Measurements from ENCODE around the gene SNX17.

SNX17 gene

DNA sequence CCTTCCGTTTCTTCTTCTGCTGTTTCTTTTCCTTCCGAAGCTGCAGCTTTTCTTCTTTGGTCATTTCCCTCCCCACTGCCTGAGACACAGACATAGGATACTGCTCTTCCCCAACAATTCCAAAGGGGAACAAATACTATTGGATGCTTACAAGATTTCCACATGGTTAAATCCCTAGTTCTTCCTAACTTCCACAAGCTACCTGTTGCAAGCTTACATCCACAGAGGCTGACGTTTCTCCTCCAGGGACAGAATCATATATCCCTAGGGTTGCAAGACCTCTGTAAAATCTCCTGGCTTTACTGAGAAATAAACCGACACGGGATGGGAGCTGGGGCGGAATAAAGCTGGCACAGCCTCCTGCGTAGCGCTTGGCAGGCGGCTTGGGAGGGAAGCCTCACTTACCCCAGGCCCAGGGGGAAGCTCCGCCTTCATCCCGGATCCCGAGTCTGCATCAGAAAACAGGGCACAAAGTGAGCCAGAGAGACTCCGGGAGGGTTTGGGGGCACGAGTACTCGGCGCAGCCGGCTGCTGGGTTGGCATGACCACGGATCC lies 868 bp upstream of the SNX17 start:
- peak overlapping the region; percentile 86 for H3K4me3 ChIP-seq (ENCODE audit: low read depth, low read length)
- peak overlapping the region; percentile 63 for H2AFZ ChIP-seq (ENCODE audit: low read length, unreplicated experiment)
- H3K4me1 ChIP-seq (ENCODE audit: control insufficient read depth, insufficient read depth, low read length, unreplicated experiment), result peaks cover 29% of the 10 kb centered on the region
- peak overlapping the region; percentile 49 for H3K27ac ChIP-seq (ENCODE audit: low read depth, low read length)
- H3K79me2 ChIP-seq (ENCODE audit: control insufficient read depth, insufficient read depth, low read length, unreplicated experiment), result peaks cover 43% of the 10 kb centered on the region
- peaks cover 30% of the 10 kb centered on the region for H3K36me3 ChIP-seq (ENCODE audit: insufficient read depth, low read length)
- H3K27me3 ChIP-seq (ENCODE audit: insufficient read depth, low read length), result no peaks in the 10 kb centered on the region

DNA sequence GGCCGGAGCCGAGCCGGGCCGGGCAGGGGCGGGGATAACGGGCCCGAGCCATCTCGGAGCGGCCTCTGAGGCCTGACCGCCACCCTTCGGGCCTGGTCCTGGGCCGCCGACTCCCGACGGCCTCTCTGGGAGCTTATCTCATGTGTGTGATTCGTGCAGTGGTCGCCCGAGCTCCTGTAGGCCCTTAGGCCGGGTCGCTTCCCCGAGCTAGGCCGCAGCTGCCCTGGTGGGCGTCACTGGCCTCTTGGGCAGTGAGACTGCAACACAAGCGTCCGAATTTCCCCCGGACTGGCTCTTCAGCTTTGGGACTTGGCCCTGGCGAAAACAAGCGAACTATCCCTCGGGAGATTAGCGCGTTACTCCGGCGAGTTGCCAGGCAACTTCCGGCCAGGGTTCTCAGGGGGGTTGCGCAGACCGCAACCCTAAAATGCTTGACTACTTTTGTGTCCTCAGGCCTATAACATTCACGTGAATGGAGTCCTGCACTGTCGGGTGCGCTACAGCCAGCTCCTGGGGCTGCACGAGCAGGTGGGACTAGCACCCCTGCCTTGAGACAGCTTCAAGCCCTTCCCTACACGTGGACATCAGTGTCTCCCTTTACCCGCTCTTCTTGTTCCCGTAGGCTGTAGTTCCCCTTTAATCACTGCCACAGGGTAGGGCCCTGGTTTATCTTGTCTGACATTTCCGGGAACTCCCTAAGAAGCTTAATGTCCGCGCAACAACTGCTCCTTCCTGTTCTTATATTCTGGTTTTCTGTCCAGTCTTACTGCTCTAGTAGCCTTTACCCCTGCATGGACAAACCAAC lies 602 bp downstream of the SNX17 start:
- H3K4me1 ChIP-seq (ENCODE audit: control insufficient read depth, insufficient read depth, low read length, unreplicated experiment), result peaks cover 29% of the 10 kb centered on the region
- H3K36me3 ChIP-seq (ENCODE audit: insufficient read depth, low read length), result peaks cover 29% of the 10 kb centered on the region
- peak overlapping the region; percentile 70 for H3K27ac ChIP-seq (ENCODE audit: low read depth, low read length)
- peaks cover 43% of the 10 kb centered on the region for H3K79me2 ChIP-seq (ENCODE audit: control insufficient read depth, insufficient read depth, low read length, unreplicated experiment)
- peak overlapping the region; percentile 86 for H3K4me3 ChIP-seq (ENCODE audit: low read depth, low read length)
- H3K27me3 ChIP-seq (ENCODE audit: insufficient read depth, low read length), result no peaks in the 10 kb centered on the region
- H2AFZ ChIP-seq (ENCODE audit: low read length, unreplicated experiment), result no peak overlapping the region

DNA sequence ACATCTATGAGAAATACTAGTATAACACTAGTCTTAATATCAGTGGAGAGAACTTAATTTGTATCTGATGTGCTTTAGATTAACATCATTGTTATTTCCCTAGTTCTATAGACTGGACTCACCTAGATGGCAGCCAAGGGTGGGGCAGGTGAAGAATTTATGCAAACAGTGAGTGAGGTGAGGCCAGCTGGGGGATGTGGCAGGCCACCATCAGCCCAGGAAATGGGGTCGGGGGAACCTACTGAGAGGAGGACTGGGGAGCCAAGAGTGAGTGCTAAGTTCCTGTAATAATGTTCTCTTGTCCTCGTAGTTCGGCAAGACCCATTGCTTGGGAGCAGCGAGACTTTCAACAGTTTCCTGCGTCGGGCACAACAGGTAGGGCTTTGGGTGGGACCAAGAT lies 2.5 kb downstream of the SNX17 start:
- H2AFZ ChIP-seq (ENCODE audit: low read length, unreplicated experiment), result no peak overlapping the region
- peak overlapping the region; percentile 86; the same call in 1 of the 2 replicates for H3K4me3 ChIP-seq (ENCODE audit: low read depth, low read length)
- peaks cover 29% of the 10 kb centered on the region for H3K4me1 ChIP-seq (ENCODE audit: control insufficient read depth, insufficient read depth, low read length, unreplicated experiment)
- no peaks in the 10 kb centered on the region for H3K27me3 ChIP-seq (ENCODE audit: insufficient read depth, low read length)
- no peak overlapping the region for H3K27ac ChIP-seq (ENCODE audit: low read depth, low read length)
- H3K79me2 ChIP-seq (ENCODE audit: control insufficient read depth, insufficient read depth, low read length, unreplicated experiment), result peaks cover 43% of the 10 kb centered on the region
- H3K36me3 ChIP-seq (ENCODE audit: insufficient read depth, low read length), result peaks cover 13% of the 10 kb centered on the region

DNA sequence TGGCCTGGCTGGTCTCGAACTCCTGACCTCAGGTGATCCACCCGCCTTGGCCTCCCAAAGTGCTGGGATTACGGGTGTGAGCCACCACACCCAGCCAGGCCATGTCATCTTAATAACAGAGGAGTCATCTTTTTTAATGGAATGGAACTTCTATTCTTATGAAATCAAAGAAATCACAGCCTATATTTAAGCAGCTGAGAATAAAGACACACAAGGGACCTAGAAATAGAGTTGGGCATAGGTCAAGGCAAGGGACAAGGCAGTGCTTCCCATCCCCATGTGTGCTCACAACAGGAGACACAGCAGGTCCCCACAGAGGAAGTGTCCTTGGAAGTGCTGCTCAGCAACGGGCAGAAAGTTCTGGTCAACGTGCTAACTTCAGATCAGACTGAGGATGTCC lies 3.2 kb downstream of the SNX17 start:
- no peak overlapping the region for H3K27ac ChIP-seq (ENCODE audit: low read depth, low read length)
- H3K4me3 ChIP-seq (ENCODE audit: low read depth, low read length), result no peak overlapping the region
- H3K79me2 ChIP-seq (ENCODE audit: control insufficient read depth, insufficient read depth, low read length, unreplicated experiment), result peaks cover 39% of the 10 kb centered on the region
- H3K36me3 ChIP-seq (ENCODE audit: insufficient read depth, low read length), result peaks cover 15% of the 10 kb centered on the region
- no peaks in the 10 kb centered on the region for H3K27me3 ChIP-seq (ENCODE audit: insufficient read depth, low read length)
- H3K4me1 ChIP-seq (ENCODE audit: control insufficient read depth, insufficient read depth, low read length, unreplicated experiment), result peaks cover 25% of the 10 kb centered on the region
- H2AFZ ChIP-seq (ENCODE audit: low read length, unreplicated experiment), result no peak overlapping the region

- H3K4me1 ChIP-seq (ENCODE audit: control insufficient read depth, insufficient read depth, low read length, unreplicated experiment), result peaks cover 28% of the 10 kb centered on the region
- no peak overlapping the region for H3K27ac ChIP-seq (ENCODE audit: low read depth, low read length)
- no peaks in the 10 kb centered on the region for H3K27me3 ChIP-seq (ENCODE audit: insufficient read depth, low read length)
- no peak overlapping the region for H2AFZ ChIP-seq (ENCODE audit: low read length, unreplicated experiment)
- H3K36me3 ChIP-seq (ENCODE audit: insufficient read depth, low read length), result peaks cover 14% of the 10 kb centered on the region
- peaks cover 42% of the 10 kb centered on the region for H3K79me2 ChIP-seq (ENCODE audit: control insufficient read depth, insufficient read depth, low read length, unreplicated experiment)
- no peak overlapping the region for H3K4me3 ChIP-seq (ENCODE audit: low read depth, low read length)
Observed at GRCh38 chr2:27375513-27376099, 5.2 kb downstream of the SNX17 start.

DNA sequence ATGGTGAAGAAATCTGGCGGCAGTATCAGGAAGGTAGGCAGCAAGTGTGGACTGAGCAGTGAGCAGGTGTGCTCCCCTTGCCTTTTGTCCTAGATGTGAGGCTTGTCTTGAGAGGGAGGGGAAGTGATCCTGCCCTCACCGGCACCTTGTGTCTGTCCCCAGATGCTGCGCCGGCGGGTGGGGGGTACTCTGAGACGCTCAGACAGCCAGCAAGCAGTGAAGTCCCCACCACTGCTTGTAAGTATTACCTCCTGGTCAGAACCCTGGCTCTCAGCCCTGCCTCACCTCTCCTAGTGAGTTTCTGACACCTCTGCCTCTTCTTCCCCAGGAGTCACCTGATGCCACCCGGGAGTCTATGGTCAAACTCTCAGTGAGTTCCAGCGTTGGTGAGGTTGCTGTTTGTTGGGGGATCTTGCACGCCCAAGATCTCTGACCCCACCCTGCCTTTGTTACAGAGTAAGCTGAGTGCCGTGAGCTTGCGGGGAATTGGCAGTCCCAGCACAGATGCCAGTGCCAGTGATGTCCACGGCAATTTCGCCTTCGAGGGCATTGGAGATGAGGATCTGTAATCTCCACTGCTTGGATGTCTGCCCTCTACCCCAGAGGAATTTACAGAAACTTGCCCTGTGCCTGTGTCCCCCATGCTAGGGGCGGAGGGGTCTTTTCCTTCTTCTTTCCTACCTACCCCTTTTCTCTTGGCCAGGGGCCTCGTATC lies 5.9 kb downstream of the SNX17 start:
- H3K4me3 ChIP-seq (ENCODE audit: low read depth, low read length), result no peak overlapping the region
- H3K27me3 ChIP-seq (ENCODE audit: insufficient read depth, low read length), result no peaks in the 10 kb centered on the region
- peaks cover 17% of the 10 kb centered on the region for H3K36me3 ChIP-seq (ENCODE audit: insufficient read depth, low read length)
- H2AFZ ChIP-seq (ENCODE audit: low read length, unreplicated experiment), result no peak overlapping the region
- H3K27ac ChIP-seq (ENCODE audit: low read depth, low read length), result no peak overlapping the region
- H3K79me2 ChIP-seq (ENCODE audit: control insufficient read depth, insufficient read depth, low read length, unreplicated experiment), result peaks cover 35% of the 10 kb centered on the region
- H3K4me1 ChIP-seq (ENCODE audit: control insufficient read depth, insufficient read depth, low read length, unreplicated experiment), result peaks cover 33% of the 10 kb centered on the region

DNA sequence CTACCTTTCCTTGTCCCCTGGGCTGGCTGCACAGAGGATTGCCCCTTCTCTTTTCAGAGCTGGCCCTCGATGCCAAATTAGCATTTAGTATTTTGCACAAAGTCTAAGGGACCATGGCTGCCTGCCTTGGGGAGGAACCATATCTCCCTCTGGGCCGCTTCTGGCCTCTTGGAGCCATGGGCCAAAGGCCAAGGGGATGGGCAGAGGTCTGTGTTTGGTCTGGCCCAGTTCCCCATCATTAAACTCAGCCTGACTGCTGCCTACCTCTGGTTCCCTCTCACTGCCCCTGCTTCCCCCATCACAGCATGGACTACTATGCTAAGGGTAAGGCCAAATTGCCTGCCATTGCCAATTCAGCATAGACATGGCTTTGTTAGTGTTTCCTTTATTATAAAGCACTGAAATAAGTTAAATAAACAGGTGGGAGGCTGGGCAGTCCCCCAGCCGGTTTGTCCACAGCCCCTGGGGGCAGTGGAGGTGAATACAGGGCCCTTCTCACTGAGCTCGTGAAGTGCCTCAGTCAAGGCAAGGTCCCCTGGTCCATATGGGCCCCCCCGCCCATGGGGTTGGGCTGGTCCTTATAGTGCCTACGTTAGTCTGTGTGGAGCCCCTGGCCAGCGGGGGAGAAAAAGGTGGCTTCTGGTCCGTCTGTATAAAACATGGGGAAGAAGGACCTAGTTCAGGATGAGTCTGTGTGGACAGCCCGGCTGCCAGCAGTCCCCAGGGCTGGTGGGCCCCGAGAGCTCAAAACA lies 6.6 kb downstream of the SNX17 start:
- no peaks in the 10 kb centered on the region for H3K27me3 ChIP-seq (ENCODE audit: insufficient read depth, low read length)
- peaks cover 27% of the 10 kb centered on the region for H3K79me2 ChIP-seq (ENCODE audit: control insufficient read depth, insufficient read depth, low read length, unreplicated experiment)
- peaks cover 18% of the 10 kb centered on the region for H3K36me3 ChIP-seq (ENCODE audit: insufficient read depth, low read length)
- peaks cover 32% of the 10 kb centered on the region for H3K4me1 ChIP-seq (ENCODE audit: control insufficient read depth, insufficient read depth, low read length, unreplicated experiment)
- H3K27ac ChIP-seq (ENCODE audit: low read depth, low read length), result no peak overlapping the region
- no peak overlapping the region for H2AFZ ChIP-seq (ENCODE audit: low read length, unreplicated experiment)
- H3K4me3 ChIP-seq (ENCODE audit: low read depth, low read length), result no peak overlapping the region

DNA sequence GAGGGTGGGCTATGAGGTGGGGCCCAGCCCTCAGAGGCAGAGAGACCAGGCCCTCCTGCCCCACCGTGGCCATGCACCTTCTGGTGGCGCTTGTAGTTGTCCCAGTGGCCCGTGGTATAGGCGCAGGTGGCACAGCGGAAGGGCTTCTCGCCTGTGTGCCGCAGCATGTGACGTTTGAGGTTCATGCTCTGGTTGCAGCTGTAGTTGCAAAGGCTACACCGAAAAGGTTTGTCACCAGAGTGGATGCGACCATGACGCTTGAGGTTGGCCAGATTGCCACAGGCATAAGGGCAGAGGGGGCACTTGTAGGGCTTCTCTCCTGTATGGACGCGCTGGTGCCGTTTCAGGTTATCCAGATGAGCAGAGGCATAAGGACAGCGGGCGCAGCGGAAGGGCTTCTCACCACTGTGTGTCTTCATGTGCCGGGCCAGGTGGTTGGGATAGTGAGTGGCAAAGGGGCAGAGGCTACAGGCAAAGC lies 7.2 kb downstream of the SNX17 start:
- Histone ChIP-seq H3K4me3 (ENCODE audit: low read depth, low read length) (no peak overlapping the region), H3K27ac (ENCODE audit: low read depth, low read length) (no peak overlapping the region), H3K36me3 (ENCODE audit: insufficient read depth, low read length) (peaks cover 21% of the 10 kb centered on the region), H2AFZ (ENCODE audit: low read length, unreplicated experiment) (no peak overlapping the region), H3K79me2 (ENCODE audit: control insufficient read depth, insufficient read depth, low read length, unreplicated experiment) (peaks cover 21% of the 10 kb centered on the region), H3K27me3 (ENCODE audit: insufficient read depth, low read length) (no peaks in the 10 kb centered on the region), H3K4me1 (ENCODE audit: control insufficient read depth, insufficient read depth, low read length, unreplicated experiment) (peaks cover 25% of the 10 kb centered on the region)

GRCh38 chr2:27378096-27378808 lies 7.8 kb downstream of the SNX17 start:
- Histone ChIP-seq H3K27ac (ENCODE audit: low read depth, low read length) (no peak overlapping the region), H3K36me3 (ENCODE audit: insufficient read depth, low read length) (peaks cover 18% of the 10 kb centered on the region; the same call in 1 of the 2 replicates), H3K27me3 (ENCODE audit: insufficient read depth, low read length) (no peaks in the 10 kb centered on the region), H3K79me2 (ENCODE audit: control insufficient read depth, insufficient read depth, low read length, unreplicated experiment) (peaks cover 16% of the 10 kb centered on the region), H3K4me3 (ENCODE audit: low read depth, low read length) (no peak overlapping the region), H3K4me1 (ENCODE audit: control insufficient read depth, insufficient read depth, low read length, unreplicated experiment) (peaks cover 21% of the 10 kb centered on the region), H2AFZ (ENCODE audit: low read length, unreplicated experiment) (no peak overlapping the region)

Measured in ACC112 (cell line).